GM20431 (cell line): ENCODE results near the gene TBX2.

Source experiments
- in situ Hi-C: fragments of 300-500 bp; cut with MseI, MboI; formaldehyde crosslinking; loops from one replicate; pipeline ENCODE4 v1.15.0; 2020; ENCODE audit warnings: low sequenced_read_pairs; ENCODE audit not compliant: unreplicated experiment

The TBX2 gene

DNA sequence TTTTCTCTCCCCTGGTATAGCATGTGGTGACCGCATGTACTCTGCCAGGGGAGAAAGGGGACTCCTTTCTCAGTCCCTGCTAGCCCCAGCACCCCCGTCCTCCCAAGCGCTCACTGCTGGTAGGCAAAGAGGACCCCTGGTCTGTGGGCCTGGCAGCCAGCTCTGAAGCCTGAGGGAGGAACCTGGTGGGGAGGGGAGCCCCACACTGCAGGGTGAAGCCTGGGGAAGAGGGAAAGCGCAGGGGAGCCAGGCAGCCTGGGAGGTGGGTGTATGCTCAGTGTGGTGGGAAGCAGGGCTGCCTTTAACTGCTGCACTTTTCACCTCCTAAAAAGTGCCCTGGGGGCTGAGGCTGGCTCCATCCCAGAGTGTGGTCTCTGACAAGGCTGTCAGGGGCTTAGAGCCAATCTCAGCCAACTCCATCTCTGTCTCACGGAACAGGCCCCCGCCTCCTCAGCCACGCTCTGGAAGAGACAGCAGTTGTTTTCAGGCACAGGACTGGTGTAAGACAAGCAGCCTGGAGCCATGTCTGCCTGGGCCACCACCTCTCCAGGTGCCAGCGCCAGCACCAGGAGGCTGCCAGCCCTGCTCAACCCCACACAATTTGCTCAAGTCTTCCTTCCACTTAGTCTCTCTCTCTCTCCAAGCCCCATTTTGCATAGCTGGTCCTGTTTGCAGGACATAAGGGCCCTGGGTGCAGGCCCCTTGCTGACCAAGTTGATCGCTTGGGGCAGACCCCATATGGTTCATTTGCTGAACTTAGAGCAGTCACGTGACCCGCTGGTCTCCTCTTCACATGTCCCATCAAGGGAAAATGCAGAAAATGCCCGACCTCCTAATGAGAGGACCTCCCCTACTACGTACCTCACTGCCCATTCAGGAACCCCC, 14.7 kb upstream of the TBX2 start:
- in situ Hi-C loops = loop anchor here (25.0 kb wide), 2 partner anchors 398 to 673 kb away; no protein-coding TSS in a partner anchor

DNA sequence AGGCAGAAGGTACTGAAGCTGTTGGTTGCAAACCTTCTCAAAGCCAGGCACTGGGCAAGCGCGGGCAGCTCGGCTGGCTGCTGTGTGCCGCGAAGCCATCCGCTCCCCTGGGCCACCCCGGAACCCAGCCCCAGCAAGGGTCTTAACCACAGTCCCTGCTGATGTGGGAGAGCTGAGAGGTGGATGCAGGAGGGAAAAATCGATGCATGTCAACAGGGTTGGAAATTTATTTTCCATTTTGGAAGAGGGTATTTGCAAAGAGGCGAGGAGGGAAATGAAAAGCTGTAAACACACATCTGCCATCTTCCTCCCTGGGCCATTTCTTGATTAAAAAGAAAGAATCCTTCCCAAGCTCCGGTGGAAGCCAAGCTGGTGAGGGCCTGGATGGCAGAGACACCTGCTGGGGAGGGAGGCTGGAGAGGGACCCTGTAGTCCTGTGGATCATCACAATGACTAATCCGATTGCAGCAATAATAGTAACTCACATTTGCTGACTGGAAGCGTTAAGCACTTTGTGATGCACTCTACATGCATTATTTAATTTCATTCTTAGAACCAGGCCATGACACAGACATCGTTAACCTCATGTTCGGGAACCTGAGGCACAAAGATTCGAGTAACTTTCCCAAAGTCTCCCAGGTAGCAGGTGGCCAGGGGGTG, 13.9 kb upstream of the TBX2 start:
- in situ Hi-C loops = loop anchor here (25.0 kb wide), 2 partner anchors 398 to 673 kb away; no protein-coding TSS in a partner anchor

DNA sequence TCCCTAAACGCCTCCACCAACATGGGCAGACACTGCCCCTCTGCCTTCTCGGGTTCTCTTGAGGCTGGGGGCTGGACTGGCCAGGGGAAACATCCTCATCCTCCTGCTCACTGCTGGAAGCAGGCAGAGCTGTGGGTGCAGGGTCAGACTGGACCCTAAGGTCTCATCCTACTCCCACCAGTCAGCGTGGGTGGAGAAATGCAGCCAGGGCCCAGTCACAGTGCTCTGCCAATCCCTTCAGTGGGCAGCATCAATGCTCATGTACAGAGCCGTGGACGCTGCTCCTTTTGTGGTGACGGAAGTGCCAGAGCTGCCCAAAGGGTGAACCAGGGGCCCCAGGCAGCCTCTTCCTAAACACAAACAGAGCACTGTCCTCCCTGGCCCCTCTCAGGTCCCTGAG, 13.4 kb upstream of the TBX2 start:
- in situ Hi-C loops = loop anchor here (25.0 kb wide), 2 partner anchors 399 to 674 kb away; no protein-coding TSS in a partner anchor

DNA sequence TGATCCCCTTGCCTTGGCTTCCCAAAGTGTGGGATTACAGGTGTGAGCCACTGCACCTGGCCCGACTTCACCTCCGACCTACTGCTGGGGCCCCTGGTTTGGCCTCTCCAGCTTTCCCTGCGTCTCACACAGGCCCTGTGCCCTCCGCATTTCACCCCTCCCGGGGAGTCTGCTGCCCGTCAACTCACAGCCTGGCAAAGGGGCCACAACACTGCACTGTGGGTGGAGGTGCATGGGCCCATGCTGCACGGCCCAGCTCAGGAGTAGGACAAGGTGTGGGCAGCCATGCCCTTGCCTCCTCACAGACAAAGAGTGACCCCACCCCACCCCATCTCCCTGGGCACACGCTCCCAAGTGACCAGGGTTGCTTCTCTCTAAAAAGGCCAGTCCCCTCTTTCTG, 12.6 kb upstream of the TBX2 start:
- in situ Hi-C loops = loop anchor here (25.0 kb wide), 2 partner anchors 400 to 675 kb away; no protein-coding TSS in a partner anchor

DNA sequence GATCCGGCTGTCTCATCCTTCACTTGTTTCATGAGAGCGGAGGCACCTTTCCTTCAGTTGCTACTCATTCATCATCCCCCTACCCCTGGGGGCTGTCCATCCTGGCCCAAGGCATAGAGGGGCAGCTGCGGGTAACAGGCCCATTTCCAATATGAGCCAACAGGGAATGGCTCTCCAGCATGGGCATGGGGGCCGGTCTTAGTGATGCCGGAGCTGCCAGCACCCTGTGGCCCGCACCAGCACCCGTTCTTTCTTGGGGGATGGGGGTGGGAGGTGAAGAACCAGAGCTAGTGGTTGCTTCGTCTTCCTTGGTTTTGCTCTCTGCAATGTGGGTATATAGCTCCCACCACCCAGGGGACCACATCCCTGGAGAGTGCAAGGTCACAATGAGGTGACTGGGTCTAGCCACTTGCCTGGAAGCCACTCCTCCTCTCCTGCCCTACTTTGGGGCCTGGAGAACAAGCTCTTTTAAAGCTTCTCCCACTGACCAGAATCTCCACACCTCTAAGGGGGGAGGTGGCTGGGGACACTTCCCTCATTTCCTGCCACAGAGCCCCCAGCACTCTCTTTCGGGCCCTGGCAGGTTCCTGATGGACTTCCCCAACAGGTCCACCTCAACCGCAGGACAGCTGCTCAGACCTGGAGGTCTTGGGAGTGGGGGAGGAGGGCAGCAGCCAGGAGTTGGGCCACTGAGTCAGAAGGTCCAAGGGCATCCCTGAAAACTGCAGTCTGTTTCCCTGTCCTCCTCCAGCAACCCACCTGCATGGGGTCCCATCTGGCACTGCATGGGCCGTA, 11.9 kb upstream of the TBX2 start:
- in situ Hi-C loops = loop anchor here (25.0 kb wide), 2 partner anchors 400 to 675 kb away; no protein-coding TSS in a partner anchor

DNA sequence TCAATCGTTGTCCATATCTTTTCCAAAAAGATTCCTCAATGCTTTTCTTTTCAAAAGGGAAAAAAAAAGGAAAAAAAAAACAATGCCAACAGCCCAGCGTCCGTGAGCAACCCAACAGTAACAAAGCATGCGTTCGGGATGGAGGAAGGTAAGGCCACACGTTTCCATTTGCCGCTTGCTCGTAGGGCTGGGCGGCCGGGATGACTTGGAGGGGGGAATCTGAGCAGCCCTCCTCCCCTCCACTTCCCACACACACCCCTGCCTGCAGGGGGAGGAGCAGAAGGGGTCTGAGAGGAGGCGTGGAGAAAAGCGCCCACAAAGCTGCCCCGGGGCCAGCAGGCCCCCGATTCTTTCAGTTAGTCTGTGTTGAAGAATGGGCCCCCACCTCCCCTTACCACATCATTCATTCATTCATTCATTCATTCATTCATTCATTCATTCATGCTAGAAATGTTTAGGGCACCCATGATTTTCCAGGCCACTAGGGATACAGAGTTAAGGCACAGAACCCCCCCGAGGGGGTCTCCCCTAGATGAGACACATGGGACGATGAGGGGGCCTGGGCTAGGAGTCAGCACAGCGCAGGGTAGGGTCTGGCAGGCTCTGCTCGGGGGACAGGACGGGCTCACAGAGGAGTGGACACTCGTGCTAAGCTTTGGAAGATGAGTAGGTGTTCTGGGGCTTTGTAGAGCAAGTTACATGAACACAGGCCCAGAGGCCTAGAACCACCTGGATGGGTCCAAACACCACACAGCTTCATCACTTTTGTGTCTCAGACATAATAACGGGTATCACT, 10.9 kb upstream of the TBX2 start:
- in situ Hi-C loops = loop anchor here (25.0 kb wide), 2 partner anchors 401 to 676 kb away; no protein-coding TSS in a partner anchor

DNA sequence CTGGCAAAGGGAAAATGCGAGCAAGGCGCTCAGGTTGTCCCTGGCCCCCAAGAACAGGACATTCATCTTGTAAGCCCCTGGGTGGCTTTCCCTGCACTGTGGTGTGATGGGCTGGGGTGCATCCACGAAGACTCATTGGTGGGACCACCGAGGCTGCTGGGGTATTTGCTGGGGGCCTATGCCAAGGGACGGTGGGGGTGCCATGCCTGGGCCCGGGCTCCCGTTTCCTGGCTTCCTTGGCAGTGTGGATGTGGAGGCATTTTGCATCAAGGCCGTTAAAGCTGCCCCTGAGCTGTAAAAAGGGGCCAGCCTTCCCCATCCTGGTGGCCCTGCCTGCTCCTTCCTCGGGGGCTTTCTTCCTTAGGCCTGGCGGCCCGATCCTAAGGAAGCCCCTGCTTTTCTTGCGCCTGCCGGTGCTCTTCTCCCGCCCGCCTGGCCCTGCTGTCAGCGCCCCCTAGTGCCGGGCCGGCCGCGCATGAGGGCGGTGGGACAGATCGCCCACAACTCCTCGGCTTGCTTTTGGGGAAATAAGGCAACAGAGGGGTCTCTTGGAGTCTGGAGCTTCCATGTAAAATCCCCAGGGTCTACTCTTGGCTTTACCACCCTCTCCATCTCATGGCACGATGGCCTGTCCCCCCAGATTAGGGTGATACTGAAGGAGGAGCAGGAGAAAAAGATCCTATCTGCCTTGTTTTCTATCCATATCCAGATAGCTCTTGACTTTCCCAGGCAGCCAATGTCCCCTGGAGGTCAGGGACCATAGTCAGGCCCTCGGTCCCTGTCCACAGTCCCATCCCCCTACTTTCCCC, 9.8 kb upstream of the TBX2 start:
- in situ Hi-C loops = loop anchor here (25.0 kb wide), 2 partner anchors 403 to 678 kb away; no protein-coding TSS in a partner anchor

DNA sequence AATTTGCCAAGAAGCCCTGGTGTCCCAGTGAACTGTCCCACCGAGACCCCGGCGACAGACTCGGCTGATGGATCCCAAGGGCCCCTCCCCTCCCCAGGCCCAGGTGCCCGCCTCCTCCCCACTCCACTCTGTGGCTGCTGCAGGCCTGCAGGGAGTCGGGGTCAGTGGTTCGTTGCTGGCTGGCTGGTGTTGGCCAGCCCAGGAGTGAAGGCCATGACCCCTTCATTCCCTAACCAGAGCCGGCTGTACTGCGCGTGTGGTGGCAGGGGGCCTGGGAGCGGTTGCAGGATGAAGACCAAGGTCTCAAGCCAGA, 9.2 kb upstream of the TBX2 start:
- in situ Hi-C loops = loop anchor here (25.0 kb wide), 2 partner anchors 403 to 678 kb away; no protein-coding TSS in a partner anchor

DNA sequence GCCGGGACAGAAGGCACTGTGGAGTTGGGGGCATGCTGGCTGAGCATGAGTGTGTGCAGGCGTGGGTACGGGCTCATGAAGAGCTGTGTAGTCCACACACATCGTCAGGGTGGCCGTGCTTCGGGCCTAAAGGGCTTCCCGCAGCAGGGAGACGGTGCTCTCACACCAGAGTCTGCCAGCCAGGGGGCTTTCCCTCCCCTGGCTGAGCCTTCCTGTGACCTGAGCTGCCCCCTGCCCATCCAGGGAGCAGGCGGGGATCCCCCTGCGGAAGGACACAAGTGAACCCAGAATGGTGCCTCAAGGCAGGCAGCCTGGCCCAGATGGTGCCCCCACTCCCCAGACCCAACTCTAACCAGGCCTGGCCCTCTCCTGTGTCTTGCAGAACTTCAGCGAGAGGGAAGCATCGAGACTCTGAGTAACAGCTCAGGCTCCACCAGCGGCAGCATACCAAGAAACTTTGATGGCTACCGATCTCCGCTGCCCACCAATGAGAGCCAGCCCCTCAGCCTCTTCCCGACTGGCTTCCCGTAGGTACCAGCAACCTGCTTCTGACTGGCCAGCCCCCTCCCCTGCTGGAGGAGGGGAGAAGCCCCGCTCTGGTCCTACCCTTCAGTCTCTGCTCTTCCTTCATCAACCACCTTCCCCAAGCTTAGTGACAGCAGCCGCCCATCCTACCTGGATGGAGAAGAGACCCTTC, 7.9 kb upstream of the TBX2 start:
- in situ Hi-C loops = loop anchor here (25.0 kb wide), 2 partner anchors 404 to 679 kb away; no protein-coding TSS in a partner anchor

DNA sequence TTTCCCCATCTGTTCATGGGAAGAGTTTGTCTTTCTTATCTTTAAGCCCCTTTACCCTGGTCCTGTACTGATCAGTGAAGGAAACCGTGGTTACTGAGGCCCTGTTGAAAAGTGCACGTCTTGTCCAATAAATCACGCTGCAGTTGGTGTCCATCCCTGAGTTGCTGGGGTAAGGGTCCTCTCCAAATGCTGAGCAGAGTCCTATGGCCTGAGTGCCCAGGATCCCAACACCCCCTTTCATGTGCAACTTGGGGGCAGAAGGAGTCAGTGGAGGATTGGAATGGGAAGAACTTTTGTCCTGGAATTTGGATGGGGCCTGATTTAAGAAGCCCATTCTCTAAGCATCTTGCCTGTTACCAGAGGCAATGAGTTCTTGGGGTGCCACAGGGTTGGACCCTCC, 7.0 kb upstream of the TBX2 start:
- in situ Hi-C loops = loop anchor here (25.0 kb wide), 2 partner anchors 405 to 680 kb away; no protein-coding TSS in a partner anchor

DNA sequence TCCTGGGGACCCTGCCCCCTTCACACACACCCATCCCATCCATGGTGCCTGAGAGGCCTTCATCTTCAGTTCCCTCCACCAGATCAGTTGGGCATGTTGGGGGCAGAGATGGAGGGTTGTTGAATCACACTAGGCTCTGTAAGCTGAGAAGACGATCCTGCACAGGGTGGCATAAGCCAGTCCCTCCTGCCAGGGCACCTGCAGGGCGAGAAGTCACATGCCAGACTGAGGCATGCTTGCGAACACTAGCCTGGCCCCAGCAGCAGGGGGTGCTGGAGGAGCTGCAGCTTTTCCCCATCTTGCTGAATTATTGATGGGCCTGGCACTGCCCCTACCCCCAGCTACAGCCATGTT, 6.1 kb upstream of the TBX2 start:
- in situ Hi-C loops = loop anchor here (25.0 kb wide), 2 partner anchors 406 to 681 kb away; no protein-coding TSS in a partner anchor

DNA sequence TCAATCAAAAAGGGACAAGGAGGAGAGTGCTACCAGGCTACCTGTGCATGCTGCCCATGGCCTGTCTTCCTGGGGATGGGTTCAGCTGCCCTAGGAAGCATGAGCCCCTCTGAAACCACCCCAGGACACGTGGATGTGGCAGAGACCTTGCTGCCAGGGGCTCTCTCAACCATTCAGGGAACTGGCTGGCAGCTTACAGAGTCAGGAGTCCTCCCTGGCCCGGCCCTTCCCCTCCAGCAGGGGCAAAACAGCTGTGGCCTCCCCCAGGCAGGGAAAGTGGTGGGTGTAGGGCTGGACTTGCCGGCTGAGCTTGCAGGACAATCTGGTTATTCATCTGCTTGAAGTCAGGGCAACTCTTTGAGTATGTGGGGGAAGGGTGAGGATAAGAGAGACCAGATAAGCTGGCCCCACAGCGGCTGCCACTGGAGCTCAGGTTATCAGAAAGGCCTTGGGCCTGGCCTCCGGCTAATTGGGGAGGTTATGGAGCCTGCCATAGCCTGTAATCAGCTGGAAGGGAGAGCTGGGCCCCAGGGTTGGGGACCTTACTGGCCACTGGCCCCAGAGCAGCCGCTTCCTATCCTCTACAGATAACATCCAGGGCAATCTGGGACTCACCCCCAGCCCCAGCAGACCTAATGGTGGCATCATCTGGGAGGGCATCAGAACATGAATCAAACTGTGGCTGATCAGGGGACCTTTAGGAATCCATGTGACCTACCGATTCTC, 5.6 kb upstream of the TBX2 start:
- in situ Hi-C loops = loop anchor here (25.0 kb wide), 2 partner anchors 407 to 682 kb away; no protein-coding TSS in a partner anchor

DNA sequence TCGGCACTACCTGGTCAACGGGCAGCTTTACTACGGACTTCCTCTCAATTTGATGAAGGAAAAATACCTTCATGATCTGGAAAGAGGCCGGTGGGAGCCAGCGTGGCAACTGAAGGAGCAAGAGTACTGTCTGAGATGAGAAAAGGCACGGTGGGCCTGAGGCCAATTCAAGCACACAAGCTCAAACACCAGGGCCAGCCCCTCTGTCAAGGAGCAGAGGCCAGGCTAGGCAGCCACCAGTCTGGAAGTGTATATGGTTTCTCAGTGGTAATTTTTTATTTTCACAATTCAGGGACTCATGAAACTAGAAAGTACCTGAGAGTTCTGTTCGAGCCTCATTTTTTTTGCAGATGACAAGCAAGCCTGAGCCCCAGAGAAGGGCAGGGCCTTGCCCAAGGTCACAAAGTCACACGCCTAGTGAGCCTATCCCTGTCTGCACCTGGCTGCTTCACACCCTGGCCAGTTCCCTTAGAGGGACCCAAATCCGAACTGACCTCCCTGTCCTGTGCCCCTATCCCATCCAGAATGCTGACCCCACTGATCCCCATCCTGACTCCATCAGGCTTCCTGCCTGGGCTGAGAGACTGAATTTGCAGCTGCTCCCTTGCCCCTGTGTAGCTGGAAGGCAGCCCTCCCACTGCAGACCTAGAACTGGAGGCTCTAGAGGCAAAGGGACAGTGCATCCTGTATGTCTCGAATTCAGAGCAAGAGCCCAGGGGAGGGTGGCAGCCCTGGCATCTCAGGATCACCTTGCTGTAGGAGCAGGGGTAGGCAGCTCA, 4.8 kb upstream of the TBX2 start:
- in situ Hi-C loops = loop anchor here (25.0 kb wide), 2 partner anchors 408 to 683 kb away; no protein-coding TSS in a partner anchor

DNA sequence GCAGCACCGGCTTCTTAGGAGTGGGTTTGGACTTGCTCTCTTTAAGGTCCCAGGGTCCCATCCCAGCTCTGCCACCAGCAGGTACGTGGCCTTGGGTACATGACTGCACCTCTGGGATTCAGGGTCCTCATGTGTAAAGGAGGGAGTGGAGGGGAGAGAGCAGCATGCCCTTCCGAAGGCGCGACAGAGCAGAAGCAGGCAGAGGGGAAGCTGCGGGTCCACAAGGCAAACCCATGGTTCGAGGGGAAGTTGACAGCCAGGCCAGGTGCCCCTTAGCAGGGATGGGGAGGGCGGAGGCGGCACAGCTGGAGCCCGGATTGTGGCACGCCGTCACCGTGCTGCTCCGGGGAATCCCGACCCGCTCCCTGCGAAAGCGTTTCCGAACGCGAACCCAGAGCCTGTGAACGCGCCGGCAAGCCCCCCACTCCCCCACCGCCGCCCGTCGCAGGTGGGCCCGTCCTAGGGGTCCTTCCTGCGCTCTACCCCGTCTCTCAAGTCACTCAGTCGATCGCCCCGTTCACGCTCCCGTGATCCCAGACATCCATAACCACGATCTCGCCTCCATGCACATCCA, 4.1 kb upstream of the TBX2 start:
- in situ Hi-C loops = loop anchor here (25.0 kb wide), 2 partner anchors 408 to 683 kb away; no protein-coding TSS in a partner anchor

DNA sequence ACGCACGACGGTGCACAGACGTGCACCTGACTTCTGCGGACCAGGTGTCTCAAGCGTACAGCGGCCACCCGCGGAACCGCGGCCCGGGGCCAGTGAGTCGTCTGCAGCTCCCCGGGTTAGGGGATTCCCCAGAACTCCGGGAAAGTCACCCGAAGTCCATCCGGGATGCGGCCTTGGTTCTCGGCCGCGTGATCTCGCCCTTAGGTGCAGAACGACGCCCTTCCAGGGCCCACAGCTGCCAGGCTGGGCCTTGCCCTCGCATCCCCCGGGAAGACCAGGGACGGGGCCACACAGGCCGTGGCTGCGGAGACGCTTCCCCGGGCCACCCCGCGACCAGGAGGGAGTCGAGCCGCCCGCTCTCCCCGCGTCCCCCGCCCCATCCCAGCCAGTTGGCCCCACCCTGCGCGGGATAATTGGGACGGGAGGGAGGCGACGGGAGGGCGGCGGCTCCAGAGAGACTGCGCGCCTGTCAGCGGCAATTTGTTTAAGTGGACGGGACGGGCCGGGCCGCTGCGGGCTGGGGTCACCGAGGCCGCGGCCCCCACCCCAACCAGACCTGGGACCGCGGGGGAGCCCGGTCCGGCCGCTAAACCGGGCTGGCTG, 3.6 kb upstream of the TBX2 start:
- in situ Hi-C loops = loop anchor here (25.0 kb wide), 2 partner anchors 409 to 684 kb away; no protein-coding TSS in a partner anchor
